ENCODE data around the gene RMND1. TPM values are rescaled to one million over a fixed set of nuclear protein-coding genes. Genes with fewer than 3 reads are reported as not detected.
A peak's percentile ranks its signal among the peaks of the same experiment; 100 is the strongest.

Gene RMND1, protein sequence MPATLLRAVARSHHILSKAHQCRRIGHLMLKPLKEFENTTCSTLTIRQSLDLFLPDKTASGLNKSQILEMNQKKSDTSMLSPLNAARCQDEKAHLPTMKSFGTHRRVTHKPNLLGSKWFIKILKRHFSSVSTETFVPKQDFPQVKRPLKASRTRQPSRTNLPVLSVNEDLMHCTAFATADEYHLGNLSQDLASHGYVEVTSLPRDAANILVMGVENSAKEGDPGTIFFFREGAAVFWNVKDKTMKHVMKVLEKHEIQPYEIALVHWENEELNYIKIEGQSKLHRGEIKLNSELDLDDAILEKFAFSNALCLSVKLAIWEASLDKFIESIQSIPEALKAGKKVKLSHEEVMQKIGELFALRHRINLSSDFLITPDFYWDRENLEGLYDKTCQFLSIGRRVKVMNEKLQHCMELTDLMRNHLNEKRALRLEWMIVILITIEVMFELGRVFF
- polyA plus RNA-seq (33.3 and 35.3 TPM in 2 replicates), polyA minus RNA-seq (54.0 and 55.9 TPM in 2 replicates)

- Histone ChIP-seq H4K20me1 (ENCODE audit: insufficient read depth) (no peaks in the 10 kb centered on the region), H3K4me2 (ENCODE audit: low read length) (peak within 1 kb of the TSS; percentile 92), H3K4me3 (ENCODE audit: low read length) (peak within 1 kb of the TSS; percentile 84), H3K79me2 (replicated peaks; ENCODE audit: insufficient read depth, low read length) (peaks cover 37% of the 10 kb centered on the region), H3K27ac (ENCODE audit: low read length) (peak within 1 kb of the TSS; percentile 83), H3K36me3 (ENCODE audit: insufficient read depth, low read length) (no peaks in the 10 kb centered on the region), H3K9ac (ENCODE audit: low read length) (peak within 1 kb of the TSS; percentile 73), H3K27me3 (ENCODE audit: insufficient read depth, low read depth, low read length) (no peaks in the 10 kb centered on the region), H3K9me2 (ENCODE audit: insufficient read depth, low read length) (no peaks in the 10 kb centered on the region), H3F3A (ENCODE audit: insufficient read depth, low read length, poor library complexity, severe bottlenecking) (no peaks in the 10 kb centered on the region), H2AFZ (ENCODE audit: low read depth, low read length) (peak within 1 kb of the TSS; percentile 82), H3K9me3 (ENCODE audit: low read length) (no peaks in the 10 kb centered on the region)
- TF ChIP-seq TAF1 (IDR thresholded peaks at IDR 0.05; ENCODE audit: low read depth) = peak; percentile 48
- peak; percentile 42 for TF ChIP-seq SMC3 (conservative IDR thresholded peaks at IDR 0.05; ENCODE audit: poor library complexity)
- peak; percentile 79 for TF ChIP-seq POLR2AphosphoS5 (IDR thresholded peaks at IDR 0.05)
- peak; percentile 20 for TF ChIP-seq CTCF (IDR thresholded peaks at IDR 0.05; ENCODE audit: poor library complexity, severe bottlenecking)
- peak; percentile 94 for TF ChIP-seq MXI1 (conservative IDR thresholded peaks at IDR 0.05; ENCODE audit: poor library complexity, severe bottlenecking)
- TF ChIP-seq EZH2 (IDR thresholded peaks at IDR 0.05; ENCODE audit: borderline replicate concordance, insufficient read depth, low read length, poor library complexity, severe bottlenecking) = no peak
- TF ChIP-seq RAD21 (conservative IDR thresholded peaks at IDR 0.05) = peak; percentile 39
- TF ChIP-seq, protein P1, sequence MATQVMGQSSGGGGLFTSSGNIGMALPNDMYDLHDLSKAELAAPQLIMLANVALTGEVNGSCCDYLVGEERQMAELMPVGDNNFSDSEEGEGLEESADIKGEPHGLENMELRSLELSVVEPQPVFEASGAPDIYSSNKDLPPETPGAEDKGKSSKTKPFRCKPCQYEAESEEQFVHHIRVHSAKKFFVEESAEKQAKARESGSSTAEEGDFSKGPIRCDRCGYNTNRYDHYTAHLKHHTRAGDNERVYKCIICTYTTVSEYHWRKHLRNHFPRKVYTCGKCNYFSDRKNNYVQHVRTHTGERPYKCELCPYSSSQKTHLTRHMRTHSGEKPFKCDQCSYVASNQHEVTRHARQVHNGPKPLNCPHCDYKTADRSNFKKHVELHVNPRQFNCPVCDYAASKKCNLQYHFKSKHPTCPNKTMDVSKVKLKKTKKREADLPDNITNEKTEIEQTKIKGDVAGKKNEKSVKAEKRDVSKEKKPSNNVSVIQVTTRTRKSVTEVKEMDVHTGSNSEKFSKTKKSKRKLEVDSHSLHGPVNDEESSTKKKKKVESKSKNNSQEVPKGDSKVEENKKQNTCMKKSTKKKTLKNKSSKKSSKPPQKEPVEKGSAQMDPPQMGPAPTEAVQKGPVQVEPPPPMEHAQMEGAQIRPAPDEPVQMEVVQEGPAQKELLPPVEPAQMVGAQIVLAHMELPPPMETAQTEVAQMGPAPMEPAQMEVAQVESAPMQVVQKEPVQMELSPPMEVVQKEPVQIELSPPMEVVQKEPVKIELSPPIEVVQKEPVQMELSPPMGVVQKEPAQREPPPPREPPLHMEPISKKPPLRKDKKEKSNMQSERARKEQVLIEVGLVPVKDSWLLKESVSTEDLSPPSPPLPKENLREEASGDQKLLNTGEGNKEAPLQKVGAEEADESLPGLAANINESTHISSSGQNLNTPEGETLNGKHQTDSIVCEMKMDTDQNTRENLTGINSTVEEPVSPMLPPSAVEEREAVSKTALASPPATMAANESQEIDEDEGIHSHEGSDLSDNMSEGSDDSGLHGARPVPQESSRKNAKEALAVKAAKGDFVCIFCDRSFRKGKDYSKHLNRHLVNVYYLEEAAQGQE (IDR thresholded peaks at IDR 0.05; ENCODE audit: borderline replicate concordance) = peak; percentile 65
- TF ChIP-seq EP300 (conservative IDR thresholded peaks at IDR 0.05; ENCODE audit: poor library complexity, severe bottlenecking) = peak; percentile 81
Measured at GRCh38 chr6:151451950-151452749, at the start of gene RMND1. Gene RMND1 (minus strand): TSS chr6:151452126. CDS start chr6:151445811, 6,315 bp downstream.

DNA sequence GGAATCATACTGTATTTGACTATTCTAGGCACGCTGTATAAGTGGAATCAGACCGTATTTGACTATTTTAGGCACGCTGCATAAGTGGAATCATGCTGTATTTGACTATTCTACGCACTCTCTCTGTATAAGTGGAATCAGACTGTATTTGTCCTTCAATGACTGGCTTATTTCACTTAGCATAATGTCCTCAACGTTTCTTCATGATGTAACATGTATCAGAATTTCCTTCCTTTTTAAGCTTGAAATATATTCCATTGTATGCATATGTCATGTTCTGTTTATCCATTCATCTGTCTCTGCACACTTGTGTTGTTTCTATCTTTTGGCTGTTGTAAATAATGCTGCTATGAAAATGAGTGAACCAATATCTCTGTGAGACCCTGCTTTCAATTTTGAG lies 47.6 kb upstream of the RMND1 start:
- TF ChIP-seq TAF1 (IDR thresholded peaks at IDR 0.05; ENCODE audit: low read depth) = no peak
- TF ChIP-seq SMC3 (conservative IDR thresholded peaks at IDR 0.05; ENCODE audit: poor library complexity) = no peak
- no peak for TF ChIP-seq MXI1 (conservative IDR thresholded peaks at IDR 0.05; ENCODE audit: poor library complexity, severe bottlenecking)
- TF ChIP-seq EZH2 (IDR thresholded peaks at IDR 0.05; ENCODE audit: borderline replicate concordance, insufficient read depth, low read length, poor library complexity, severe bottlenecking) = no peak
- no peak for TF ChIP-seq RAD21 (conservative IDR thresholded peaks at IDR 0.05)
- no peak for TF ChIP-seq POLR2AphosphoS5 (IDR thresholded peaks at IDR 0.05)
- TF ChIP-seq EP300 (conservative IDR thresholded peaks at IDR 0.05; ENCODE audit: poor library complexity, severe bottlenecking) = no peak
- no peak for TF ChIP-seq CTCF (IDR thresholded peaks at IDR 0.05; ENCODE audit: poor library complexity, severe bottlenecking)
- TF ChIP-seq, protein P1 (IDR thresholded peaks at IDR 0.05; ENCODE audit: borderline replicate concordance) = no peak
- no peaks in the 10 kb centered on the region for H3K36me3 ChIP-seq (ENCODE audit: insufficient read depth, low read length)
- H3K9me3 ChIP-seq (ENCODE audit: low read length) = no peaks in the 10 kb centered on the region
- no peaks in the 10 kb centered on the region for H4K20me1 ChIP-seq (ENCODE audit: insufficient read depth)
- H3K4me2 ChIP-seq (ENCODE audit: low read length) = no peak overlapping the region
- no peak overlapping the region for H3K4me3 ChIP-seq (ENCODE audit: low read length)
- no peaks in the 10 kb centered on the region for H3K9me2 ChIP-seq (ENCODE audit: insufficient read depth, low read length)
- no peak overlapping the region for H2AFZ ChIP-seq (ENCODE audit: low read depth, low read length)
- peaks cover 10% of the 10 kb centered on the region for H3K27me3 ChIP-seq (ENCODE audit: insufficient read depth, low read depth, low read length)
- H3F3A ChIP-seq (ENCODE audit: insufficient read depth, low read length, poor library complexity, severe bottlenecking) = no peaks in the 10 kb centered on the region
- H3K79me2 ChIP-seq (replicated peaks; ENCODE audit: insufficient read depth, low read length) = no peaks in the 10 kb centered on the region
- no peak overlapping the region for H3K27ac ChIP-seq (ENCODE audit: low read length)
- no peak overlapping the region for H3K9ac ChIP-seq (ENCODE audit: low read length)
